CD8-positive, alpha-beta memory T cell (primary cell): ENCODE data around the gene NINL. TPM values are rescaled to one million over a fixed set of nuclear protein-coding genes. Genes with fewer than 3 reads are reported as not detected.

Source experiments
- polyA plus RNA-seq: library from polyadenylated mRNA; unstranded; fragments of 300-500 nt; fragmentation: Illumina TruSeq; gene quantifications from one replicate; pipeline ENCODE4 v1.2.3, GENCODE V29; 2021
- total RNA-seq, 2 experiments: library from RNA; stranded (reverse); gene quantifications; one replicate each; pipeline ENCODE4 v1.2.3, GENCODE V29; 2021

The NINL gene
- total and polyA plus RNA-seq, 3 experiments from 2014 or later: 0.64 to 1.5 (median 0.77) TPM

Other genes starting within 250 kb of the NINL start
- 10 to 100 TPM; 27.3 to 27.6 TPM for gene ABHD12, start 194.7 kb downstream of the NINL start, total RNA-seq
- gene ABHD12, start 194.7 kb downstream of the NINL start, polyA plus RNA-seq: 35.0 TPM
- gene GINS1, start 177.9 kb downstream of the NINL start, total RNA-seq: 10 to 100 TPM; 26.0 to 31.2 TPM
- 0.74 TPM for gene GINS1, start 177.9 kb downstream of the NINL start, polyA plus RNA-seq
- gene NANP, start 38.5 kb upstream of the NINL start, total RNA-seq: 1 to 10 TPM; 5.4 to 6.2 TPM
- 0.87 TPM for gene NANP, start 38.5 kb upstream of the NINL start, polyA plus RNA-seq
- 10 to 100 TPM; 12.5 to 12.7 TPM for gene ZNF337, start 111.3 kb upstream of the NINL start, total RNA-seq
- gene ZNF337, start 111.3 kb upstream of the NINL start, polyA plus RNA-seq: 15.4 TPM